Measurements from ENCODE around the gene CNTN2.

DNA sequence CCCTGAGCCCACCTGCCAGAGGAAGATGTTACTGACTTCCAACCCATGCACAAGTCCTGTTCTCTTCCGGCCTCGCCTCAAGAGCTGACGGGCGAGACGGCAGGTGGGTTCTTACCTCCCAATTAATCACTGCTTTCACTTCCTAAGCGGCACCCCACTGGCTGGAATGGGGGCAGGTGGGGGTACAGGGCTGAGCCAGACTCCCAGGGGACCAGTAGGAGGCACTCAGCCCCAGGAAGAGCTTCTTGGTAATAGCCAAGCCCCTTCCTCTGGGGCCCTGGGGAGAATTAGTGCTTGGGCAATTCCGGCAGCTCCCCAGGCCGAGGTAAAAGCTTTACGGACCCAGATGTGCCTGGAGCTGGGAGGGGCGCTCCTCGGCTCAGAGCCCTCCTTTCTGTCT, 9.7 kb downstream of the CNTN2 start:
- TF ChIP-seq, protein P1, sequence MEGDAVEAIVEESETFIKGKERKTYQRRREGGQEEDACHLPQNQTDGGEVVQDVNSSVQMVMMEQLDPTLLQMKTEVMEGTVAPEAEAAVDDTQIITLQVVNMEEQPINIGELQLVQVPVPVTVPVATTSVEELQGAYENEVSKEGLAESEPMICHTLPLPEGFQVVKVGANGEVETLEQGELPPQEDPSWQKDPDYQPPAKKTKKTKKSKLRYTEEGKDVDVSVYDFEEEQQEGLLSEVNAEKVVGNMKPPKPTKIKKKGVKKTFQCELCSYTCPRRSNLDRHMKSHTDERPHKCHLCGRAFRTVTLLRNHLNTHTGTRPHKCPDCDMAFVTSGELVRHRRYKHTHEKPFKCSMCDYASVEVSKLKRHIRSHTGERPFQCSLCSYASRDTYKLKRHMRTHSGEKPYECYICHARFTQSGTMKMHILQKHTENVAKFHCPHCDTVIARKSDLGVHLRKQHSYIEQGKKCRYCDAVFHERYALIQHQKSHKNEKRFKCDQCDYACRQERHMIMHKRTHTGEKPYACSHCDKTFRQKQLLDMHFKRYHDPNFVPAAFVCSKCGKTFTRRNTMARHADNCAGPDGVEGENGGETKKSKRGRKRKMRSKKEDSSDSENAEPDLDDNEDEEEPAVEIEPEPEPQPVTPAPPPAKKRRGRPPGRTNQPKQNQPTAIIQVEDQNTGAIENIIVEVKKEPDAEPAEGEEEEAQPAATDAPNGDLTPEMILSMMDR (IDR thresholded peaks at IDR 0.05), result no peak
- TF ChIP-seq POLR2AphosphoS5 (IDR thresholded peaks at IDR 0.05), result no peak

Data from prostate gland (tissue), 2 donors.